ENCODE results near the gene CYLD. TPM values are rescaled to one million over a fixed set of nuclear protein-coding genes. Genes with fewer than 3 reads are reported as not detected.

The CYLD gene
- polyA plus RNA-seq, 1 donor from 2014 or later, result 27.6 TPM

DNA sequence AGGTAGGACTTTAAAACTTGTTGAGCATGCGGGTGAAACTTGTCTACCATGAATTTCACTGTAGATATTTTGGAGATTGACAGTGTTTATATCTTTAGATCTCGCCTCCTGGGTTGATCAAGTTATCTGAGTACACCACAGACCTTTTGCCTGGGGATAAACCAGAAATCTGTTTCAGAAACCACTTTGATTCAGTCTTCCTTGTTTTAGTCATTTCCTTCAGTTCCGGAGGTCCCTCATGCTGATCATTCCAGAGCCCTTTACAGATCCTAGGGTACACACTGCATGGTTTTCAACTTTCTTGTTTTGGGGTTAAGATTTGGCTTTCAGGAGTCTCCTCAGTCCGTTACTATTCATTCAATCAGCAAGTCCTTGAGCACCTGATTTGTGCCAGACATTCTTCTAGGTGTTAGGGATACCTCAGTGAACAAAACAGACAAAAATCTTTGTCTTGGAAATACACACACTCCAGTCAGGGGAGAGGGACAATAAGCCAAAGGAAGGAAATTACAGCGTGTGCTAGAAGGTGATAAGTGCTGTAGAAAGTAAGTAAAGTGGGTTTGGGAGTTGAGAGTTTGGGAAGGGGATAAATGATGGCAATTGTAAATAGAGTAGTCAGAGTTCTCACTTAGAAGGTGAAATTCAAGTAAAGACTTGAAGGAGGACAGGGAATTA lies 36.3 kb upstream of the CYLD start:
- Histone ChIP-seq H3K9me2 (ENCODE audit: insufficient read depth, low read length) (no peaks in the 10 kb centered on the region), H3K36me3 (ENCODE audit: insufficient read depth, low read length) (no peaks in the 10 kb centered on the region), H3K27me3 (ENCODE audit: insufficient read depth, low read depth, low read length) (no peaks in the 10 kb centered on the region), H3K9ac (ENCODE audit: low read length) (no peak overlapping the region), H3K4me2 (ENCODE audit: low read length) (no peak overlapping the region), H3K79me2 (replicated peaks; ENCODE audit: insufficient read depth, low read length) (no peaks in the 10 kb centered on the region), H3K9me3 (ENCODE audit: low read length) (peaks cover 6% of the 10 kb centered on the region), H4K20me1 (ENCODE audit: insufficient read depth) (no peaks in the 10 kb centered on the region), H3F3A (ENCODE audit: insufficient read depth, low read length, poor library complexity, severe bottlenecking) (no peaks in the 10 kb centered on the region), H3K4me3 (ENCODE audit: low read length) (no peak overlapping the region), H3K27ac (ENCODE audit: low read length) (no peak overlapping the region), H2AFZ (ENCODE audit: low read depth, low read length) (no peak overlapping the region)
- no peak for TF ChIP-seq EZH2 (IDR thresholded peaks at IDR 0.05; ENCODE audit: borderline replicate concordance, insufficient read depth, low read length, poor library complexity, severe bottlenecking)
- TF ChIP-seq SMC3 (conservative IDR thresholded peaks at IDR 0.05; ENCODE audit: poor library complexity), result no peak
- no peak for TF ChIP-seq EP300 (conservative IDR thresholded peaks at IDR 0.05; ENCODE audit: poor library complexity, severe bottlenecking)
- no peak for TF ChIP-seq RAD21 (conservative IDR thresholded peaks at IDR 0.05)
- TF ChIP-seq, protein P1, sequence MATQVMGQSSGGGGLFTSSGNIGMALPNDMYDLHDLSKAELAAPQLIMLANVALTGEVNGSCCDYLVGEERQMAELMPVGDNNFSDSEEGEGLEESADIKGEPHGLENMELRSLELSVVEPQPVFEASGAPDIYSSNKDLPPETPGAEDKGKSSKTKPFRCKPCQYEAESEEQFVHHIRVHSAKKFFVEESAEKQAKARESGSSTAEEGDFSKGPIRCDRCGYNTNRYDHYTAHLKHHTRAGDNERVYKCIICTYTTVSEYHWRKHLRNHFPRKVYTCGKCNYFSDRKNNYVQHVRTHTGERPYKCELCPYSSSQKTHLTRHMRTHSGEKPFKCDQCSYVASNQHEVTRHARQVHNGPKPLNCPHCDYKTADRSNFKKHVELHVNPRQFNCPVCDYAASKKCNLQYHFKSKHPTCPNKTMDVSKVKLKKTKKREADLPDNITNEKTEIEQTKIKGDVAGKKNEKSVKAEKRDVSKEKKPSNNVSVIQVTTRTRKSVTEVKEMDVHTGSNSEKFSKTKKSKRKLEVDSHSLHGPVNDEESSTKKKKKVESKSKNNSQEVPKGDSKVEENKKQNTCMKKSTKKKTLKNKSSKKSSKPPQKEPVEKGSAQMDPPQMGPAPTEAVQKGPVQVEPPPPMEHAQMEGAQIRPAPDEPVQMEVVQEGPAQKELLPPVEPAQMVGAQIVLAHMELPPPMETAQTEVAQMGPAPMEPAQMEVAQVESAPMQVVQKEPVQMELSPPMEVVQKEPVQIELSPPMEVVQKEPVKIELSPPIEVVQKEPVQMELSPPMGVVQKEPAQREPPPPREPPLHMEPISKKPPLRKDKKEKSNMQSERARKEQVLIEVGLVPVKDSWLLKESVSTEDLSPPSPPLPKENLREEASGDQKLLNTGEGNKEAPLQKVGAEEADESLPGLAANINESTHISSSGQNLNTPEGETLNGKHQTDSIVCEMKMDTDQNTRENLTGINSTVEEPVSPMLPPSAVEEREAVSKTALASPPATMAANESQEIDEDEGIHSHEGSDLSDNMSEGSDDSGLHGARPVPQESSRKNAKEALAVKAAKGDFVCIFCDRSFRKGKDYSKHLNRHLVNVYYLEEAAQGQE (IDR thresholded peaks at IDR 0.05; ENCODE audit: borderline replicate concordance), result no peak
- TF ChIP-seq POLR2AphosphoS5 (IDR thresholded peaks at IDR 0.05), result no peak
- TF ChIP-seq MXI1 (conservative IDR thresholded peaks at IDR 0.05; ENCODE audit: poor library complexity, severe bottlenecking), result no peak
- no peak for TF ChIP-seq TAF1 (IDR thresholded peaks at IDR 0.05; ENCODE audit: low read depth)

DNA sequence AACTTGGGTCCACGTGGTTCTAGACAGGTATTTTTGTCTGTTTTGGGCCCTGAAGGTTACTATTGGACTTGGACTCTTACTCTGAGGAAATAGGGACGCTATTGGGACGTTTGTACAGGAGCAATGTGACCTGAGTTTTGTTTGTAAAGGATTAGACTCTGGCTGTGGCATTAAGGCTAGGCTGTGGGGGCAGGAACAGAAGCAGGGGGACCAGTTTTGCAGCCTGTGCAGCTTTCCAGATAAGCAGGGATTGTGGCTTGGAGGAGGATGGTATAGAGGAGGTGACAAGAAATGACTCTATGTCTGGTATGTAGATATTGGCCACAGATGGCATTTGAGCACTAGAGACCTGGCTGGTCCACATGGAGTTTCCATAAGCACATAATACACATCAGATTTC lies 35.6 kb upstream of the CYLD start:
- Histone ChIP-seq H3K9ac (ENCODE audit: low read length) (no peak overlapping the region), H3F3A (ENCODE audit: insufficient read depth, low read length, poor library complexity, severe bottlenecking) (no peaks in the 10 kb centered on the region), H3K9me2 (ENCODE audit: insufficient read depth, low read length) (no peaks in the 10 kb centered on the region), H3K79me2 (replicated peaks; ENCODE audit: insufficient read depth, low read length) (no peaks in the 10 kb centered on the region), H4K20me1 (ENCODE audit: insufficient read depth) (no peaks in the 10 kb centered on the region), H3K4me3 (ENCODE audit: low read length) (no peak overlapping the region), H3K4me2 (ENCODE audit: low read length) (no peak overlapping the region), H3K36me3 (ENCODE audit: insufficient read depth, low read length) (no peaks in the 10 kb centered on the region), H3K9me3 (ENCODE audit: low read length) (peaks cover 6% of the 10 kb centered on the region), H3K27me3 (ENCODE audit: insufficient read depth, low read depth, low read length) (no peaks in the 10 kb centered on the region), H2AFZ (ENCODE audit: low read depth, low read length) (no peak overlapping the region), H3K27ac (ENCODE audit: low read length) (no peak overlapping the region)
- no peak for TF ChIP-seq EP300 (conservative IDR thresholded peaks at IDR 0.05; ENCODE audit: poor library complexity, severe bottlenecking)
- TF ChIP-seq RAD21 (conservative IDR thresholded peaks at IDR 0.05), result no peak
- no peak for TF ChIP-seq TAF1 (IDR thresholded peaks at IDR 0.05; ENCODE audit: low read depth)
- TF ChIP-seq, protein P1 (IDR thresholded peaks at IDR 0.05; ENCODE audit: borderline replicate concordance), result no peak
- no peak for TF ChIP-seq MXI1 (conservative IDR thresholded peaks at IDR 0.05; ENCODE audit: poor library complexity, severe bottlenecking)
- TF ChIP-seq EZH2 (IDR thresholded peaks at IDR 0.05; ENCODE audit: borderline replicate concordance, insufficient read depth, low read length, poor library complexity, severe bottlenecking), result no peak
- TF ChIP-seq SMC3 (conservative IDR thresholded peaks at IDR 0.05; ENCODE audit: poor library complexity), result no peak
- no peak for TF ChIP-seq POLR2AphosphoS5 (IDR thresholded peaks at IDR 0.05)
- TF ChIP-seq, protein P2, sequence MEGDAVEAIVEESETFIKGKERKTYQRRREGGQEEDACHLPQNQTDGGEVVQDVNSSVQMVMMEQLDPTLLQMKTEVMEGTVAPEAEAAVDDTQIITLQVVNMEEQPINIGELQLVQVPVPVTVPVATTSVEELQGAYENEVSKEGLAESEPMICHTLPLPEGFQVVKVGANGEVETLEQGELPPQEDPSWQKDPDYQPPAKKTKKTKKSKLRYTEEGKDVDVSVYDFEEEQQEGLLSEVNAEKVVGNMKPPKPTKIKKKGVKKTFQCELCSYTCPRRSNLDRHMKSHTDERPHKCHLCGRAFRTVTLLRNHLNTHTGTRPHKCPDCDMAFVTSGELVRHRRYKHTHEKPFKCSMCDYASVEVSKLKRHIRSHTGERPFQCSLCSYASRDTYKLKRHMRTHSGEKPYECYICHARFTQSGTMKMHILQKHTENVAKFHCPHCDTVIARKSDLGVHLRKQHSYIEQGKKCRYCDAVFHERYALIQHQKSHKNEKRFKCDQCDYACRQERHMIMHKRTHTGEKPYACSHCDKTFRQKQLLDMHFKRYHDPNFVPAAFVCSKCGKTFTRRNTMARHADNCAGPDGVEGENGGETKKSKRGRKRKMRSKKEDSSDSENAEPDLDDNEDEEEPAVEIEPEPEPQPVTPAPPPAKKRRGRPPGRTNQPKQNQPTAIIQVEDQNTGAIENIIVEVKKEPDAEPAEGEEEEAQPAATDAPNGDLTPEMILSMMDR (IDR thresholded peaks at IDR 0.05; ENCODE audit: poor library complexity, severe bottlenecking), result no peak

Measured in neural cell (in vitro differentiated cells).